ENCODE results near the gene PHACTR4.
"Not testable (repeated sequence)": the region's sequence is repeated elsewhere in the genome, so short reads cannot be mapped to it uniquely, and the experiment has no call there.

The PHACTR4 gene

DNA sequence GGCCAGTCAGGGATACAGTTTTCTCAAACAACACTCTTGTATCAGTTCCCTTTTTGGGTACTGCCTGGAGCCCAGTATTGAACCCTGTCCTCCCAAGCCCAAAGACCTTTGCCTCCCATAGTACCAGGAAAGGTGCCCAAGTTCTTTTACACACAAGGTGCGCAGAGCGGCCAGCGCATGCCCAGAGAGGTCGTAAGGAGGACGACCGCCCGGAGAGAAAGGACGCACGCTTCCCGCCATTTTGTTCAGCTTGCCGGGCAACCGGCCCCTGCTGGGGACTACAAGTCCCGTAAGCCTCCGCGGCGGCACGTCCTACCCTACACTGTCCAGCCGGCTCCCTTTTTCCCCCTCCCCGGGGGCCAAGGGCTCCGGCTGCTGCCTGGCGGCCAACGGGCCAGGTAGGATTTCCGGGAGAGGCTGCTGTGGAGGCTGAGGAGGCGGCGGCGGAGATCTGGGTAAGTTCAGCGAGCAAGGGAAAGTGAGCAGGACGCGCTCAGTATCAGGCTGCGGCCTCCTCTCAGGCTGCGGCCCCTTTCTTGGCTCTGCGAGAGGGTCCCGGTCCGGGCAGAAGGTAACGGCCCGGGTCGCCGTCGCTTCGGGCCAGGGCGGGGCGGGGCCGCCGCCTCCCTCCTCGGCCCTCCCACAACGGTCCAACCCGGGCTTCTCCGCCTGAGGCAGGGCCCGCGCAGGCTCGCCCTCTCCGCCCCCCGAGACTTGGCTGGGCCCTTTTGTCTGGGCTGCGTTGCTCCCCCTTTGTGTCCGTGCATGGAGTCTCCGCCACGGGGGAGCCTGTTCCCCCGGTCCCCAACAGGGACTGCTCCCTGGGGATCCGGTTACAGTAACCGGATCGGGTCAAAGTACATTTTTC is at the start of gene PHACTR4:
TSS of gene PHACTR4 (plus strand) at position 370 of the 868 bp plus-strand sequence. CDS start 37,708 bp downstream, outside the sequence.
- Mint-ChIP-seq H3K4me3 (peak within 1 kb of the TSS; percentile 94), H3K27me3 (no peaks in the 10 kb centered on the region), H3K36me3 (no peaks in the 10 kb centered on the region), H3K4me1 (peaks cover 14% of the 10 kb centered on the region), H3K9me3 (no peaks in the 10 kb centered on the region), H3K27ac (peak within 1 kb of the TSS; percentile 86)
- peak; percentile 54 to 73 for DNase-seq (ENCODE audit: low spot score in 2 of 2)
- peak; percentile 83 for ATAC-seq (ENCODE audit: low read depth)

DNA sequence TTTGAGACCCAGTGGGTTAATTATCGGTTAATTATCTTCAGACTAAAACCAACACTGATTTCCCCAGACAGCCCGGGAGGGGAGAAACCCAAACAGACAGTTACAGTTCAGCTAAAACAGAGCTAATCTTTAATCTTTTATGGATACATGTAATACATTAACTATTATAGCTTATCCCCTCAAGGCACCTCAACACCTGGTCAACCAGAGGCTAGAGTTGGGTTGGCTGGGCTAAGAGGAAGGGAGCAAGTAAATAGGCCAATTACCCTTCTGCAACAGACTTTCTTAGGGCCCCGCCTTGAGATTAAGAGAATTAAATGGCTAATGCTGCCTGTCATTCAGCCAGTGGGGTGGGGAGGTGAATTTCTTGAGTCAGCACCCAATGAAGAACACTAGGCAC is 47.3 kb upstream of the PHACTR4 start:
- Mint-ChIP-seq H3K36me3 (no peaks in the 10 kb centered on the region), H3K27ac (no peak overlapping the region), H3K27me3 (no peaks in the 10 kb centered on the region), H3K4me1 (peaks cover 7% of the 10 kb centered on the region), H3K9me3 (no peaks in the 10 kb centered on the region), H3K4me3 (no peak overlapping the region)
- no peak for ATAC-seq (ENCODE audit: low read depth)
- no peak for DNase-seq (ENCODE audit: low spot score in 2 of 2)

DNA sequence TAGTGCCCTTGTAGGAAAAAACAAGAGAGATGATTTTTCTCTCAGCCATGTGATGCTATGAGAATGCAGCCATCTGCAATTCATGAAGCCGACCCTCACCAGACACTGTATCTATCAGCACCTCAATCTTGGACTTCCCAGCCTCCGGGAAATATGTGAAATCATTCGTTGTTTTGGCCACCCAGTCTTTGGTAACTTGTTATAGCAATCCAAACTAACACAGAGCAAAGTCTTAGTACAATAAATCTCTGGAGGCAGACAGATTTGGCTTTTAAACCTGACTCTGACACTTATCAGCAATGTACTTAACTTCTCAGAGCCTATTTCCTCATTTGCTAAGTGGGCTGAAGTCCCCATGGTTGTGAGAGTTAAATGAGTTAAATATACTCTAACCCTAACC is 45.8 kb upstream of the PHACTR4 start:
- H3K36me3 Mint-ChIP-seq, result no peaks in the 10 kb centered on the region
- no peaks in the 10 kb centered on the region for H3K27me3 Mint-ChIP-seq
- DNase-seq (ENCODE audit: low spot score in 2 of 2) (no peak), ATAC-seq (ENCODE audit: low read depth) (no peak)
- H3K27ac Mint-ChIP-seq, result no peak overlapping the region
- H3K4me3 Mint-ChIP-seq, result no peak overlapping the region
- peaks cover 8% of the 10 kb centered on the region for H3K4me1 Mint-ChIP-seq
- no peaks in the 10 kb centered on the region for H3K9me3 Mint-ChIP-seq

DNA sequence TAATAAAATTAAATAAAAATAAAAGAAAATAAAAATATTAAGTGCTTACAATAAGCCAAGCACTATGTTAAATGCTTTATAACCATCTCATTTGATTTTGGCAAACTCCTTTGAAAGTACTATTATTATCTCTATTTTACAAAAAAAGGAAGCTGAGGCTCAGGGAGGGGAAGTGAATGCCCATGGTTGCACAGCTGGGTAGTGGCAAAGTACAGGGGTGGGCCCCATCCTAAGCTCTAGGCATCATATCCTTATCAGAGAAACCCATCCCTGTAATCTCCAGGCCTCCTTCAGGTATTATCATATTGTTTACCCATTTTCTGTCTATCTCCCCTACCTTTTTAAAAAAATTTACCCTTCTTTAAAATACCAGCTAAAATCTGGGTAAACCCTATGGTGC is 43.0 kb upstream of the PHACTR4 start:
- Mint-ChIP-seq H3K27me3 (no peaks in the 10 kb centered on the region), H3K27ac (peak overlapping the region; percentile 65), H3K9me3 (no peaks in the 10 kb centered on the region), H3K4me1 (peaks cover 10% of the 10 kb centered on the region), H3K36me3 (peaks cover 1% of the 10 kb centered on the region), H3K4me3 (no peak overlapping the region)
- ATAC-seq (ENCODE audit: low read depth) (no peak), DNase-seq (ENCODE audit: low spot score in 2 of 2) (no peak)

DNA sequence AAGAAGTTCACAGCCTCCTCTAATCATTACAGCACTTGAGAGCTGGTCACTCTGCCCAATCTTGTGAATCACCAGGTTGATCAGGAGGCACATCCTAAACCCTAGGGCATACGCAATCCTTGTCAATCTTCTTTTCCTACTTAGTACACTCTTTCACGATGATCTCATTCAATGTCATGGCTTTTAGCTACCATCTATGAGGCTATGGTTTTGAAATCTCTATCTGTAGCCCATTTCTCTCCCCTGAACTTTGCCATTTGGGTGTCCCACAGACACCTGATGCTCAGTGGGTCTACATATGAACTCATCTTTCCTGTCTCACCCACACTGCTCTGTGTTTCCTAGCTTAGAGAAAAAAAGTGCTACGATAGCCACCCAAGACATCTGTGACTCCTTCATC is 42.6 kb upstream of the PHACTR4 start:
- H3K4me1 Mint-ChIP-seq, result peaks cover 10% of the 10 kb centered on the region
- peaks cover 3% of the 10 kb centered on the region for H3K36me3 Mint-ChIP-seq
- no peak for DNase-seq (ENCODE audit: low spot score in 2 of 2)
- H3K9me3 Mint-ChIP-seq, result no peaks in the 10 kb centered on the region
- H3K27me3 Mint-ChIP-seq, result no peaks in the 10 kb centered on the region
- H3K4me3 Mint-ChIP-seq, result peak overlapping the region; percentile 33
- no peak for ATAC-seq (ENCODE audit: low read depth)
- peak overlapping the region; percentile 65 for H3K27ac Mint-ChIP-seq

DNA sequence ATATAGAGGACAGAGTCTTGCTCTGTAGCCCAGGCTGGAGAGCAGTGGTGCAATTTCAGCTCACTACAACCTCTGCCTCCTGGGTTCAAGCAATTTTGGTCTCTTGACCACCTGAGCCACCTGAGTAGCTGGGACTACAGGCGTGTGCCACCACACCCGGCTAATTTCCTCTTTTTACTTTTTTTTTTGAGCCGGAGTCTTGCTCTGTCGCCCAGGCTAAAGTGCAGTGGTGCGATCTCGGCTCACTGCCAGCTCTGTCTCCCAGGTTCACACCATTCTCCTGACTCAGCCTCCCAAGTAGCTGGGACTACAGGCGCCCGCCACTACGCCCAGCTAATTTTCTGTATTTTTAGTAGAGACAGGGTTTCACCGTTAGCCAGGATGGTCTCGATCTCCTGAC is 42.1 kb upstream of the PHACTR4 start:
- peak; percentile 19 to 38 for DNase-seq (ENCODE audit: low spot score in 2 of 2)
- peaks cover 12% of the 10 kb centered on the region for H3K4me1 Mint-ChIP-seq

DNA sequence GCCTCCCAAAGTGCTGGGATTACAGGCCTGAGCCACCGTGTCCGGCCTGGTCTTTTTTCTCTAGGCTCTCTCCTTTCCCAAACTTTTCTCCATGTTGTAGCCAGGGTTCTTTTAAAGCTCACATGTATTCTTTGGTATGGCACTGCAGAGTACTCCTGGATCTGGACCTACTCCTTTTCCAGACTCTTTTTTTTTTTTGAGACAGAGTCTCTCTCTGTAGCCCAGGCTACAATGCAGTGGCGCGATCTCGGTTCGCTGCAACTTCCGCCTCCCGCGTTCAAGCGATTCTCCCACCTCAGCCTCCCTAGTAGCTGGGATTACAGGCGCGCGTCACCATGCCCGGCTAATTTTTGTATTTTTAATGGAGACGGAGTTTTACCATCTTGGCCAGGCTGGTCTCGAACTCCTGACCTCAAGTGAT is 41.3 kb upstream of the PHACTR4 start:
- Mint-ChIP-seq H3K4me1 (peaks cover 19% of the 10 kb centered on the region), H3K9me3 (no peaks in the 10 kb centered on the region), H3K4me3 (peak overlapping the region; percentile 86), H3K27ac (peak overlapping the region; percentile 94), H3K36me3 (peaks cover 14% of the 10 kb centered on the region), H3K27me3 (no peaks in the 10 kb centered on the region)
- ATAC-seq (ENCODE audit: low read depth) (no peak), DNase-seq (ENCODE audit: low spot score in 2 of 2) (peak in 1 of 2 donors; percentile 15)

More for the DNA sequence above, 42.1 kb upstream of the PHACTR4 start:
- peak; percentile 29 for ATAC-seq (ENCODE audit: low read depth)
- Mint-ChIP-seq H3K4me3 (peak overlapping the region; percentile 33), H3K27ac (peak overlapping the region; percentile 65)
- H3K27me3 Mint-ChIP-seq, H3K36me3 Mint-ChIP-seq, H3K9me3 Mint-ChIP-seq: not testable (repeated sequence)

DNA sequence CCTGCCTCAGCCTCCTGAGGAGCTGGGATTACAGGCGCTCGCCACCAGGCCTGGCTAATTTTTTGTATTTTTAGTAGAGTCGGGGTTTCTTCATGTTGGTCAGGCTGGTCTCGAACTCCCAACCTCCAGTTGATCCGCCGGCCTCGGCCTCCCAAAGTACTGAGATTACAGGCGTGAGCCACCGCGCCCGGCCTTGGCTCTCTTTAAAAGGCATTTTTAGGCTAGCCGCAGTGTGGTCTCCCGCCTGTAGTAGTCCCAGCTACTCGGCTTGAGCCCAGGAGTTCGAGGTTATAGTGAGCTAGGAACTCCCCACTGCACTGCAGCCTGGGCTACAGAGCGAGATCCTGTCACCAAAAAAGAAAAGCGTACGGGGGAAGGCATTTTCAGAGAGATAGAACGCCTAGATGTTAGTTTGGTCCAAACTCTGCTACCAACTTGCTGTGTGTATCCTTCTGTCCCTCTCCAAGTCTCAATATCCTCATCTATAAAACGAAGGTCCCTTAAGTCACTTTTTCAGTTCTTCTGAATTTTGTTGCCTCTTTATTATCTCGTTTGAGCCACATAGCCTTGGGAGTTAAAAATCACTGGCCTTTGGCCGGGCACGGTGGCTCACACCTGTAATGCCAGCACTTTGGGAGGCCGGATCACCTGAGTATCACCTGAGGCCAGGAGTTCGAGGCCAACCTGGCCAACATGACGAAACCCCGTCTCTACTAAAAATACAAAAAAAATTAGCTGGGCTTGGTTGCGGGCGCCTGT is 40.0 kb upstream of the PHACTR4 start:
- H3K27me3 Mint-ChIP-seq, result no peaks in the 10 kb centered on the region
- ATAC-seq (ENCODE audit: low read depth) (peak; percentile 24), DNase-seq (ENCODE audit: low spot score in 2 of 2) (peak; percentile 48 to 58)
- peak overlapping the region; percentile 94 for H3K27ac Mint-ChIP-seq
- no peaks in the 10 kb centered on the region for H3K9me3 Mint-ChIP-seq
- peaks cover 20% of the 10 kb centered on the region for H3K4me1 Mint-ChIP-seq
- peak overlapping the region; percentile 86 for H3K4me3 Mint-ChIP-seq
- peaks cover 18% of the 10 kb centered on the region for H3K36me3 Mint-ChIP-seq

DNA sequence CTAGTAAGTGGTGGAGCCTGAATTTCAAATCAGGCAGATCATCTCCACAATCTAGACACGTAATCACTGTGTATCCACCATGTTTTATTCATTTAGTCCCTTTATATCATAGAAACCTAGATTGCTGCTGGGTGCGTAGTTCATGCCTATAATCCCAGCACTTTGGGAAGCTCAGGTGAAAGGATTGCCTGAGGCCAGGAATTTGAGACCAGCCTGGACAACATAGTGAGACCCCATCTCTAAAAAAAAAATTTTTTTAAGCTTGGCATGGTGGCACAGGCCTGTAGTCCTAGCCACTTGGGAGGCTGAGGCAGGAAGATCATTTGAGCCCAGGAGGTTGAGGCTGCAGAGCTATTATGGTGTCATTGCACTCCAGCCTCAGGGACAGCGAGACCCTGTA is 30.6 kb upstream of the PHACTR4 start:
- H3K36me3 Mint-ChIP-seq, result peaks cover 10% of the 10 kb centered on the region
- H3K27me3 Mint-ChIP-seq, result no peaks in the 10 kb centered on the region
- H3K4me3 Mint-ChIP-seq, result no peak overlapping the region
- peaks cover 2% of the 10 kb centered on the region for H3K4me1 Mint-ChIP-seq
- DNase-seq (ENCODE audit: low spot score in 2 of 2), result no peak
- no peaks in the 10 kb centered on the region for H3K9me3 Mint-ChIP-seq
- ATAC-seq (ENCODE audit: low read depth), result no peak
- no peak overlapping the region for H3K27ac Mint-ChIP-seq

DNA sequence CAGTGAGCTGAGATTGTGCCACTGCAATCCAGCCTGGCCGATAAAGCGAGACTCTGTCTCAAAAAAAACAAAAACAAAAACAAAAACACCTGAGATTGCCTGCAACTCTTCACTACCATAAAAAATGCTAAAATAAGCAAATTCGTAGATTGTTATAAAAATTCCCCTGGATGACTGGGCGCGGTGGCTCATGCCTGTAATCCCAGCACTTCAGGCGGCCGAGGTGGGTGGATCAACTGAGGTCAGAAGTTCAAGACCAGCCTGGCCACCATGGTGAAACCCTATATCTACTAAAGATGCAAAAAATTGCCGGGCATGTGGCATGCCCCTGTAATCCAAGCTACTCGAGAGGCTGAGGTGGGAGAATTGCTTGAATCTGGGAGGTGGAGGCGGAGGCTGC is 30.0 kb upstream of the PHACTR4 start:
- Mint-ChIP-seq H3K27me3 (no peaks in the 10 kb centered on the region), H3K27ac (no peak overlapping the region), H3K4me1 (peaks cover 2% of the 10 kb centered on the region), H3K4me3 (no peak overlapping the region), H3K36me3 (peaks cover 6% of the 10 kb centered on the region), H3K9me3 (no peaks in the 10 kb centered on the region)
- no peak for DNase-seq (ENCODE audit: low spot score in 2 of 2)
- no peak for ATAC-seq (ENCODE audit: low read depth)

DNA sequence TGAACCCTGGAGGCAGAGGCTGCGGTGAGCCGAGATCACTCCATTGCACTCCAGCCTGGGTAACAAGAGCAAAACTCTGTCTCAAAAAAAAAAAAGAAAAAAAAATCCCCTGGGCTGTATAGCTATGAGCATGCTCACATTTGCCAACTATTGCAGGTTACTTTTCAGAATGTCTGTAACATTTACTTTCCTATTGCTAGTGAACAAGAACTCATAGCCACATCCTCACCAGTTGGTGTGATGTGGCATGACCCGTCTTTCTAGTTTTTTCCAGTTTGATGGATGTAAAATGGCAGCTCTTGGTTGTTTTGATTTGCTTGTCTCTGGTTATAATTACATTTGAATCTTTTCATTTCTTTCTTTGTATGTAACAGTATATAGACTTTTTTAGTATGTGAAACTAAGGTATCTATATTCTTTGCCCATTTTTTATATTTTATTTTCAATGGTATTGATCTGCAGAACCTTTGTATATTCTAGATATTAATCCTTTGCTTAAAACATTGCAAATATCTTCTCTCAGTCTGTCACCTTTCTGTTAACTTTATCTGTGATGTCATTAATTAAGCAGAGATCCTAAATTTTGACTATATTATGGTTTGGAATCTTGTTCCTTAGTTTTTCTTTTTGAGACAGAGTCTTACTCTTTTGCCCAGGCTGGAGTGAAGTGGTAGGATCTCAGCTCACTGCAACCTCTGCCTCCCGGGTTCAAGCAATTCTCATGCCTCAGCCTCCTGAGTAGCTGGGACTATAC is 29.1 kb upstream of the PHACTR4 start:
- no peak overlapping the region for H3K4me3 Mint-ChIP-seq
- H3K27ac Mint-ChIP-seq, result no peak overlapping the region
- peaks cover 2% of the 10 kb centered on the region for H3K4me1 Mint-ChIP-seq
- ATAC-seq (ENCODE audit: low read depth) (no peak), DNase-seq (ENCODE audit: low spot score in 2 of 2) (no peak)
- no peaks in the 10 kb centered on the region for H3K27me3 Mint-ChIP-seq
- peaks cover 4% of the 10 kb centered on the region for H3K36me3 Mint-ChIP-seq
- H3K9me3 Mint-ChIP-seq, result no peaks in the 10 kb centered on the region

DNA sequence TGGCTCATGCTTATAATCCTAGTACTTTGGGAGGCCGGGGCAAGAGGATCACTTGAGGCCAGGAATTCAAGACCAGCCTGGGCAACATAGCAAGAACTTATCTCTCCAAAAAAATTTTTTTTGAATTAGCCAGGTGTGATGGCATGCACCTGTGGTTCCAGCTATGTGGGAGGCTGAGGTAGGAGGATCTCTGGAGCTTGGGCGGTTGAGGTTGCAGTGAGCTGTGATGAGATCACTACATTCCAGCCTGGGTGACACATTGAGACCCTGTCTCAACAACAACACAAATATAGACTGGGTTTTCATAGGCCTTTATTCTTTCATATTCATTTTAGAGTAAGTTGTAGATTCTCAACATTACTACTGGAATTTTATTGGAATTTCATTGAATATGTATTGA is 27.9 kb upstream of the PHACTR4 start:
- DNase-seq (ENCODE audit: low spot score in 2 of 2) (no peak), ATAC-seq (ENCODE audit: low read depth) (no peak)
- no peaks in the 10 kb centered on the region for H3K36me3 Mint-ChIP-seq
- no peaks in the 10 kb centered on the region for H3K9me3 Mint-ChIP-seq
- H3K27me3 Mint-ChIP-seq, result no peaks in the 10 kb centered on the region
- no peaks in the 10 kb centered on the region for H3K4me1 Mint-ChIP-seq
- no peak overlapping the region for H3K4me3 Mint-ChIP-seq
- H3K27ac Mint-ChIP-seq, result no peak overlapping the region

DNA sequence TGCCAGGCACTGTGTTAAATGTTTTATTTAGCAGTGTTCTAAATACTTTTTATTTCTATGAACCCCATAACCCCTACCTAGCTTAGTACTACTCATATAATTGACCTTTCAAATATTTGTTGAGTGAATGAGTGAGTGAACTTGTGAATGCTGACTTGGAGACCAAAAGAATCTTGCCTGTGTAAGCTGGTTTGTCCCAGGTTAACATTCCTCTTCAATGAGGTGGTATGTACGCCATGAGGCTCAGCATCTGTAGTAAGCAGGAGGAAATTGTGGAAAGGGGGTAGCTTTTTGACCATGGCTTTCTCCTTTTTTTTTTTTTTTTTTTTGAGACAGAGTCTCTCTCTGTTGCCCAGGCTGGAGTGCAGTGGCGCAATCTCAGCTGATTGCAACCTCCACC is 26.1 kb upstream of the PHACTR4 start:
- Mint-ChIP-seq H3K27ac (no peak overlapping the region), H3K9me3 (no peaks in the 10 kb centered on the region), H3K4me3 (no peak overlapping the region), H3K36me3 (peaks cover 2% of the 10 kb centered on the region), H3K4me1 (no peaks in the 10 kb centered on the region), H3K27me3 (no peaks in the 10 kb centered on the region)
- DNase-seq (ENCODE audit: low spot score in 2 of 2), result no peak
- ATAC-seq (ENCODE audit: low read depth), result no peak
